Panc1 (cell line): ENCODE results near the gene C3orf22. TPM values are rescaled to one million over a fixed set of nuclear protein-coding genes. Genes with fewer than 3 reads are reported as not detected.

Experiments
- ATAC-seq: fragments of 200-7000 bp; cut with Tn5 transposase; 2 replicates; pipeline ENCODE4 v1.9.1; 2020; ENCODE audit warnings: mild to moderate bottlenecking, moderate library complexity
- BruUV-seq: library from RNA; stranded (reverse); fragments of 400-500 nt; replicated peaks from 2 replicates; lab custom pipeline; 2021; lab: Mats Ljungman, UMichigan
- CTCF ChIA-PET: fragments of 300-600 bp; sonication (Branson Sonifier 250); formaldehyde crosslinking; loops from one replicate; lab custom pipeline; 2022; ENCODE audit warnings: antibody characterized with exemption; lab: Charles Lee
- POLR2A ChIA-PET: fragments of 300-600 bp; sonication (Branson Sonifier 250); formaldehyde crosslinking; loops from one replicate; lab custom pipeline; 2022; ENCODE audit warnings: antibody characterized with exemption; lab: Charles Lee
- DNase-seq: peaks from one replicate; pipeline ENCODE4 v3.0.0-alpha.2; 2010; ENCODE audit warnings: low read depth, low spot score
- H3K27ac ChIP-seq: 2 replicates; pipeline ENCODE4 v1.5.1; 2011; ENCODE audit warnings: mild to moderate bottlenecking, low read length, inconsistent platforms
- H3K27me3 ChIP-seq: fragments of 200-500 bp; sonication (Bioruptor generic); 2 replicates; pipeline ENCODE4 v1.6.0; 2014; ENCODE audit warnings: low read length, inconsistent platforms; ENCODE audit not compliant: control insufficient read depth, insufficient read depth
- H3K36me3 ChIP-seq: fragments of 200-500 bp; sonication (Bioruptor generic); 2 replicates; pipeline ENCODE4 v1.5.1; 2014; ENCODE audit warnings: inconsistent platforms, mild to moderate bottlenecking, low read length, moderate library complexity; ENCODE audit not compliant: control insufficient read depth, insufficient read depth
- H3K4me1 ChIP-seq: 2 replicates; pipeline ENCODE4 v1.5.1; 2011; ENCODE audit warnings: inconsistent platforms, mild to moderate bottlenecking, low read length, moderate library complexity; ENCODE audit not compliant: control insufficient read depth, insufficient read depth
- H3K4me3 ChIP-seq, 2 experiments: 2 replicates each; pipeline ENCODE4 v1.5.1; 2011 to 2012; ENCODE audit warnings: low read depth in 2 of 2, low read length in 2 of 2, mild to moderate bottlenecking in 2 of 2, inconsistent platforms in 1 of 2, moderate library complexity in 1 of 2
- H3K9me3 ChIP-seq: fragments of 200-500 bp; sonication (Bioruptor generic); 2 replicates; pipeline ENCODE4 v1.5.1; 2014; ENCODE audit warnings: low read depth, mild to moderate bottlenecking, inconsistent platforms, low read length, moderate library complexity; ENCODE audit not compliant: control insufficient read depth, insufficient read depth
- POLR2AphosphoS5 ChIP-seq: IDR thresholded peaks from 2 replicates; pipeline ENCODE4 v1.6.1; 2012; ENCODE audit warnings: mild to moderate bottlenecking, low read depth, low read length, moderate library complexity
- SIN3A ChIP-seq: IDR thresholded peaks from 2 replicates; pipeline ENCODE4 v1.6.1; 2012; ENCODE audit warnings: low read depth, mild to moderate bottlenecking, low read length, moderate library complexity, borderline replicate concordance; ENCODE audit not compliant: insufficient read depth
- TCF7L2 ChIP-seq: IDR thresholded peaks from 2 replicates; pipeline ENCODE4 v1.6.1; 2011; ENCODE audit warnings: mild to moderate bottlenecking, low read depth, low read length, inconsistent platforms
- in situ Hi-C: cut with HindIII; loops from 2 replicates; pipeline ENCODE4 v1.10.0; 2016; ENCODE audit warnings: low sequenced_read_pairs, low pct_unique_long_range_greater_than_20kb
- intact Hi-C: fragments of 100-400 bp; cut with micrococcal nuclease; formaldehyde crosslinking; loops from one replicate; pipeline ENCODE4 v1.10.0; 2022; ENCODE audit not compliant: unreplicated experiment
- total RNA-seq: library from RNA; stranded (reverse); gene quantifications from one replicate; pipeline ENCODE4 v1.2.1, GENCODE V29; 2021; ENCODE audit not compliant: unreplicated experiment
- TF ChIP-seq, protein P1 (sequence below): fragments of 450-650 bp; IDR thresholded peaks from 2 replicates; pipeline ENCODE4 v1.5.1; 2017; ENCODE audit warnings: mild to moderate bottlenecking
- TF ChIP-seq, protein P2 (sequence below), 2 experiments: IDR thresholded peaks; 2 replicates each; pipeline ENCODE4 v1.6.1; 2011 to 2012; ENCODE audit warnings: low read depth in 2 of 2, control low read depth in 1 of 2, low read length in 1 of 2, mild to moderate bottlenecking in 1 of 2, moderate library complexity in 1 of 2; ENCODE audit not compliant: insufficient read depth in 1 of 2

Gene C3orf22
- total RNA-seq, 1 experiment from 2014 or later = not detected

DNA sequence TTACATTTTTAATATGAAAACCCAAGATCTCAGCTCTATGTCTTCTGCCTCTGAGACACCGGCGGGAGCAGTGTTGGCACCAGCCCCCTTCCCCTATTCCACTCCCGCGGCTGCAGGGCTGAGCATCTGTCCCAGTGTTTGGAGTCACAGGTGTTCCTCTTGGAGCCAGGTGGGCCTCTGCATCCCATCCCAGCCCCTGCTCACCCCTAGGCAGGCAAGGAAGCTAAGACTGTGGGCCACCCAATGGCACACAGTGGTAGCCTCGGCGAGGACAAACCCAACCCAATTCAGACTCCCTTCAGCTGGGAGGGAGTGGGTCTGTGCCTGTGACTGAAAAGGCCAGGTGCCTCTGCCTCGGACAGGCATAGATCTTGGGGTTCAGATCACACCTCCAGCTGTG, 31.7 kb downstream of the C3orf22 start:
- TF ChIP-seq TCF7L2 (no peak), SIN3A (no peak), POLR2AphosphoS5 (no peak)
- TF ChIP-seq, protein P1, sequence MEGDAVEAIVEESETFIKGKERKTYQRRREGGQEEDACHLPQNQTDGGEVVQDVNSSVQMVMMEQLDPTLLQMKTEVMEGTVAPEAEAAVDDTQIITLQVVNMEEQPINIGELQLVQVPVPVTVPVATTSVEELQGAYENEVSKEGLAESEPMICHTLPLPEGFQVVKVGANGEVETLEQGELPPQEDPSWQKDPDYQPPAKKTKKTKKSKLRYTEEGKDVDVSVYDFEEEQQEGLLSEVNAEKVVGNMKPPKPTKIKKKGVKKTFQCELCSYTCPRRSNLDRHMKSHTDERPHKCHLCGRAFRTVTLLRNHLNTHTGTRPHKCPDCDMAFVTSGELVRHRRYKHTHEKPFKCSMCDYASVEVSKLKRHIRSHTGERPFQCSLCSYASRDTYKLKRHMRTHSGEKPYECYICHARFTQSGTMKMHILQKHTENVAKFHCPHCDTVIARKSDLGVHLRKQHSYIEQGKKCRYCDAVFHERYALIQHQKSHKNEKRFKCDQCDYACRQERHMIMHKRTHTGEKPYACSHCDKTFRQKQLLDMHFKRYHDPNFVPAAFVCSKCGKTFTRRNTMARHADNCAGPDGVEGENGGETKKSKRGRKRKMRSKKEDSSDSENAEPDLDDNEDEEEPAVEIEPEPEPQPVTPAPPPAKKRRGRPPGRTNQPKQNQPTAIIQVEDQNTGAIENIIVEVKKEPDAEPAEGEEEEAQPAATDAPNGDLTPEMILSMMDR = no peak
- TF ChIP-seq, protein P2, sequence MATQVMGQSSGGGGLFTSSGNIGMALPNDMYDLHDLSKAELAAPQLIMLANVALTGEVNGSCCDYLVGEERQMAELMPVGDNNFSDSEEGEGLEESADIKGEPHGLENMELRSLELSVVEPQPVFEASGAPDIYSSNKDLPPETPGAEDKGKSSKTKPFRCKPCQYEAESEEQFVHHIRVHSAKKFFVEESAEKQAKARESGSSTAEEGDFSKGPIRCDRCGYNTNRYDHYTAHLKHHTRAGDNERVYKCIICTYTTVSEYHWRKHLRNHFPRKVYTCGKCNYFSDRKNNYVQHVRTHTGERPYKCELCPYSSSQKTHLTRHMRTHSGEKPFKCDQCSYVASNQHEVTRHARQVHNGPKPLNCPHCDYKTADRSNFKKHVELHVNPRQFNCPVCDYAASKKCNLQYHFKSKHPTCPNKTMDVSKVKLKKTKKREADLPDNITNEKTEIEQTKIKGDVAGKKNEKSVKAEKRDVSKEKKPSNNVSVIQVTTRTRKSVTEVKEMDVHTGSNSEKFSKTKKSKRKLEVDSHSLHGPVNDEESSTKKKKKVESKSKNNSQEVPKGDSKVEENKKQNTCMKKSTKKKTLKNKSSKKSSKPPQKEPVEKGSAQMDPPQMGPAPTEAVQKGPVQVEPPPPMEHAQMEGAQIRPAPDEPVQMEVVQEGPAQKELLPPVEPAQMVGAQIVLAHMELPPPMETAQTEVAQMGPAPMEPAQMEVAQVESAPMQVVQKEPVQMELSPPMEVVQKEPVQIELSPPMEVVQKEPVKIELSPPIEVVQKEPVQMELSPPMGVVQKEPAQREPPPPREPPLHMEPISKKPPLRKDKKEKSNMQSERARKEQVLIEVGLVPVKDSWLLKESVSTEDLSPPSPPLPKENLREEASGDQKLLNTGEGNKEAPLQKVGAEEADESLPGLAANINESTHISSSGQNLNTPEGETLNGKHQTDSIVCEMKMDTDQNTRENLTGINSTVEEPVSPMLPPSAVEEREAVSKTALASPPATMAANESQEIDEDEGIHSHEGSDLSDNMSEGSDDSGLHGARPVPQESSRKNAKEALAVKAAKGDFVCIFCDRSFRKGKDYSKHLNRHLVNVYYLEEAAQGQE (IDR thresholded peaks at IDR 0.05; ENCODE audit: insufficient read depth in 1 of 2, low read depth in 2 of 2, low read length in 1 of 2) = no peak
- POLR2A ChIA-PET = interaction anchor here (0.6 kb wide), 1 partner anchor 8 kb away, joined by 3 read pairs; no protein-coding TSS in a partner anchor
- no peaks in the 10 kb centered on the region for H3K9me3 ChIP-seq
- no peak for DNase-seq
- in situ Hi-C loops (no loop called here), intact Hi-C loops (loop anchor here (10.0 kb wide), 1 partner anchor 138 kb away; no protein-coding TSS in a partner anchor)
- H3K36me3 ChIP-seq = no peaks in the 10 kb centered on the region
- peaks cover 4% of the 10 kb centered on the region; the same call in 1 of the 2 replicates for H3K4me1 ChIP-seq
- H3K4me3 ChIP-seq = no peak overlapping the region
- no TSS peak for BruUV-seq
- ATAC-seq = no peak
- no peak overlapping the region for H3K27ac ChIP-seq
- peaks cover 13% of the 10 kb centered on the region for H3K27me3 ChIP-seq
- CTCF ChIA-PET = no interaction called here

DNA sequence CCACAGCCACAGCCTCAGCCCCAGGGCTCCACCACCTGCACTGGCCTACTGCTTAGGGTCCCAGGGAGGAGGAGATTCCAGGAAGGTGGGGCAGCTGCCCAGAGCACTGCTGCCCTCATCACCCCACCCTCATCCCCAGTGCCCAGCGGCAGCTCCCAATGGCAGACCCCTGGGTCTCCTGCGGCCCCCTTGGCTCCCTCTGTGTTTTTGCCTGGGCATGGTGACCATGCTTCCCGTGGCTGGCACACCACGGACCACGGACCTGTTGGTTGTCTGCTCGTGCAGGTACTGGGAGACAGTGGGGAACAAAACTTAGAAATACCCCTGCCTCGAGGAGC, 32.1 kb downstream of the C3orf22 start:
- ChIA-PET CTCF (no interaction called here), POLR2A (no interaction called here)
- Histone ChIP-seq H3K4me3 (no peak overlapping the region), H3K4me1 (peaks cover 4% of the 10 kb centered on the region; the same call in 1 of the 2 replicates), H3K9me3 (no peaks in the 10 kb centered on the region), H3K27me3 (peaks cover 10% of the 10 kb centered on the region), H3K36me3 (no peaks in the 10 kb centered on the region), H3K27ac (no peak overlapping the region)
- in situ Hi-C loops (no loop called here), intact Hi-C loops (loop anchor here (10.0 kb wide), 1 partner anchor 138 kb away; no protein-coding TSS in a partner anchor)
- no TSS peak for BruUV-seq
- TF ChIP-seq POLR2AphosphoS5 = no peak
- TF ChIP-seq, protein P2 (IDR thresholded peaks at IDR 0.05; ENCODE audit: insufficient read depth in 1 of 2, low read depth in 2 of 2, low read length in 1 of 2) = no peak
- no peak for ATAC-seq
- no peak for DNase-seq
